ENCODE measurements around the gene AARS2.

Gene AARS2

GRCh38 chr6:44302856-44303255 is 10.3 kb downstream of the AARS2 start:
- no peak for TF ChIP-seq CTCF (IDR thresholded peaks at IDR 0.05; ENCODE audit: insufficient read depth, low read depth, low read length, missing control alignments)
- no peak overlapping the region for H3K4me3 ChIP-seq (ENCODE audit: low read depth, low read length)
- DNase-seq (ENCODE audit: low read depth): no peak

GRCh38 chr6:44301782-44302564 is 11.2 kb downstream of the AARS2 start:
- DNase-seq (ENCODE audit: low read depth): no peak
- H3K4me3 ChIP-seq (ENCODE audit: low read depth, low read length): no peak overlapping the region
- TF ChIP-seq CTCF (IDR thresholded peaks at IDR 0.05; ENCODE audit: insufficient read depth, low read depth, low read length, missing control alignments): no peak

GRCh38 chr6:44301106-44301505 is 12.0 kb downstream of the AARS2 start:
- no peak overlapping the region for H3K4me3 ChIP-seq (ENCODE audit: low read depth, low read length)
- no peak for TF ChIP-seq CTCF (IDR thresholded peaks at IDR 0.05; ENCODE audit: insufficient read depth, low read depth, low read length, missing control alignments)
- DNase-seq (ENCODE audit: low read depth): no peak

- no peak for DNase-seq (ENCODE audit: low read depth)
- no peak for TF ChIP-seq CTCF (IDR thresholded peaks at IDR 0.05; ENCODE audit: insufficient read depth, low read depth, low read length, missing control alignments)
- no peak overlapping the region for H3K4me3 ChIP-seq (ENCODE audit: low read depth, low read length)
Measured at GRCh38 chr6:44300292-44300823, 12.8 kb downstream of the AARS2 start.

- H3K4me3 ChIP-seq (ENCODE audit: low read depth, low read length): no peak overlapping the region
- no peak for DNase-seq (ENCODE audit: low read depth)
- TF ChIP-seq CTCF (IDR thresholded peaks at IDR 0.05; ENCODE audit: insufficient read depth, low read depth, low read length, missing control alignments): no peak
Measured at GRCh38 chr6:44298864-44299263, 14.3 kb downstream of the AARS2 start.

GRCh38 chr6:44298055-44298803 is 14.9 kb downstream of the AARS2 start:
- no peak overlapping the region for H3K4me3 ChIP-seq (ENCODE audit: low read depth, low read length)
- DNase-seq (ENCODE audit: low read depth): no peak
- TF ChIP-seq CTCF (IDR thresholded peaks at IDR 0.05; ENCODE audit: insufficient read depth, low read depth, low read length, missing control alignments): no peak
